HL-60/S4 treated with retinoic acid at 250 ng/mL for 4 days and 3 days (cell line): ENCODE results near the gene APEX1.
"Not testable (repeated sequence)": the region's sequence is repeated elsewhere in the genome, so short reads cannot be mapped to it uniquely, and the experiment has no call there.

ENCODE experiments used
- in situ Hi-C: fragments of 300-500 bp; cut with MboI; formaldehyde crosslinking; loops from 2 replicates; pipeline ENCODE4 v1.7.0; 2022; ENCODE audit warnings: low sequenced_read_pairs

Gene APEX1

DNA sequence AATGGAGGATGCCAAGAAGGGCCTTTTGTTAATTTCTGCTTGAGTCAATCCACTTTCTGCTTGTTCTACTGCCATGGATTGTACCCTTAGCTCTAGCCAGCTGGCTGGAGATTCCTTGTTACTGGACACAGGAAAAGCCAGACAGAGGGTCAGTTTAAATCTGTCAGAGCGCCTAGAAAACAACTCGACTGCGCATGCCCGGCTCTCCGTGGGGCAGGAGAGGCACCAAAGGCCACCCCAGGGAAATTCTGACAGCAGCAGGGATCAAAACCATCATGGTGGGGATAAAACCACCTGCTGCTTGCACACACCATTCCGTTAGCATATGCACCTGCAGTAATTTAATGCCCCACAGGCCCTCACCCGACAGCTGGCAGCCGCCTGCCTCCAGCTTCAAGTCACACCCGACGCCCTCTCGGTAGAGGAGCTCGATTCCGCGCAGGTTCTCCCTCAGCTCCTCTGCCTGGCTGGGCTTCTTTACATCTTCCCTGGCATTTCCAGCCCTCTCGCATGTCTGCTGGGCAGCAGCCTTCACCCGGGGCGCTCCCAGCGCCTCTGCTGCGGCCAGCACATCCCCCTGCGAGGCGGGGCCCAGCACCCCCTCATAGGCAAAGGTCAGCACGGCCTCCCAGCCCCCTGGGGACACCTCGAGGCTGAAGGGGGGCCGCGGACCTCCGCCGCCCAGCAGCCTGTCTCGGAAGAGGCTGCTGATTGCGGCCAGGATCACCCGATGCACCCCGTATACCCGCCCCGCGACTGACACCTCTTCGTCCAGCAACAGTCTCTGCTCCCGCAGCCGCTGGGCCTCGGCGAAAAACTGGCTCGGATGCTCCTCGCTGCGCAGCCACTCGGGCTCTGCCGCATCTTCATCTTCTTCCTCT is 20.1 kb upstream of the APEX1 start:
- in situ Hi-C loops, result no loop called here

DNA sequence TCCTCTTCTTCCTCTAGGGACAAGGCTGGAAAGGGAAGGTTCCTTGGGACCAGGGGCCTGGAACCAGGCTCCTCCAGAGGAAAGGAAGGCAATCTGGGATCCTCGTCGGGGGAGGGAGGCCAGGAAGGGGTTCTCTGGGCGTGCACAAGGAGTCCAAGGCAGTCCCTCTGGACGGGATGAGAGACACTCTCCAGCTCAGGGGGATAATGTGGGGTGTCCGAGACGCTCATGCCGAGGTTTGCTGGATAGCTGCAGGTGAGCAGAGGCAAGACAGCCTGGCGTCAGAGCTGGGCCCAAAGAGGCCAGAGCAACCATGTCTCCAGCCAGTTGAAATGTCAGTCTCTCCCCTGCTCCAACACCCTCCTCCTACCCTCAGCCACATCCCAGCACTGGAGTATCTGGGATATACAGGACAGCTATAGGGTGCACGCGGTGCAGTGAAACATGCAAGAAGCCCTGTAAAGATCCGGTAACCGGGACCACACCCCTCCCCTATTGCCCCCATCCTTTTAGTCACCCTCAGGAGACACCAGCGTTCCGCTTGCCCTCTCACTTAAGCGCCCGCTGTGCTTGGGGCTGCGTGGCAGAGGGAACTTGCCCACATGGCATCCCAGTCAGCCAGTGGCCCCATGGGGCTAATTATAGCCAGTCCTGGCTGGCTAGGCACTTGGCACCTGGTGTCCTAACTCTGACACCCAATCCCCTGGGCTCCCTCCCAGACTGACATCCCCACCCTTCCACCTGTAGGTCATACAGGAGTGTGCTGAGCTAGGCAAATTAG is 19.3 kb upstream of the APEX1 start, which contains the start of gene KLHL33:
Gene KLHL33 (minus strand): TSS at position 585 of the 781 bp plus-strand sequence. CDS start 355 bp downstream, at position 230.
- in situ Hi-C loops, result no loop called here

DNA sequence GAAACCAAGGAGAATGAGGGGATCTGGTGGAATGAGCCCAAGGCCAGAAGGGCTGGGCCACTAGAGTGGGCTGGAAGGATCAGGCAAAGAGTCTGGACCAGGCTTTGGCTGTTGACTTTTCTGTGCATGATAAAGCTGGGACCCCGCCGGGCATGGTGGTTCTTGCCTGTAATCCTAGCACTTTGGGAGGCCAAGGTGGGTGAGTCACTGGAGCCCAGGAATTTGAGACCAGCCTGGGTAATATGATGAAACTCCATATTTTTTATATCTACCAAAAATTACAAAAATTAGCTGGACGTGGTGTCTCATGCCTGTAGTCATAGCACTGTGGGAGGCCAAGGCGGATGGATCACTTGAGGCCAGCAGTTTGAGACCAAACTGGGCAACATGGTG is 18.7 kb upstream of the APEX1 start:
- in situ Hi-C loops, result no loop called here

DNA sequence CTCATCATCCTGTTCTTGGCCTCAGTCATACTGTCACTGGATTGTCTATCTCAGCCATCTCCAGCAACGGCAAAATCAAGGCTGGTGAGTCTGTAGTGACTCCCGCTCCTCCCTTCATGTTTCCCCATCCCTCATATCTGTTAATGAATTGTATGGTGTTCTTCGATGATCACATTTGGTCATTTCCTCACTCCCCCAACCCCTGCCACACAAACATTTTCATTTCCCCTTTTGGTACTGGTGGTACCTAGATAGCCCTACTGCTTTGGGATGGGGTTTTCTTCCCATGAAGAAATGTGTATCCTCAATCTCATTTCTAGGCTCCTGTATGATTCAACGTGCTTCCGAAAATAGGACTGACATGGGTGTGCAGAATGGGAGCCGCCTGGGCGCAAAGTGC is 16.4 kb upstream of the APEX1 start:
- in situ Hi-C loops, result no loop called here

DNA sequence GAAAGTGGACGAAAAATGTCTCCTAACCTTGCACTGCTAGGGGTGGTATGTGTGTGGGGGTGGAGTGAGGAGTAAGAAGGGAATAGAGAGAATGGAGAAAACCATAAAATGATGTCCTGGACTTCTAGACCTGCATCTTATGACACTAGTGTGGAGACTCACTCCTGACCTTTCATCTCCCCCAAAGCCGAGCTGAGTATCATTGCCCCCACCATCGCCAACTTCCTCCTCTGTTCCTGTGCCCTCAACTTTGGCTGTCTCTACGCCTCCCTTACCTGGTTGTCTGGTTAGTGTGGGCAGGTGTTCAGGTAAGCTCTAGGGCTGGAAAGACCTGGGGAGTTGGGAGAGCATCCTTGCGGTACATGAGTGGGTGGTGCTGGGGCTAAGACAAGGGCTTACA is 14.6 kb upstream of the APEX1 start:
- in situ Hi-C loops, result no loop called here

DNA sequence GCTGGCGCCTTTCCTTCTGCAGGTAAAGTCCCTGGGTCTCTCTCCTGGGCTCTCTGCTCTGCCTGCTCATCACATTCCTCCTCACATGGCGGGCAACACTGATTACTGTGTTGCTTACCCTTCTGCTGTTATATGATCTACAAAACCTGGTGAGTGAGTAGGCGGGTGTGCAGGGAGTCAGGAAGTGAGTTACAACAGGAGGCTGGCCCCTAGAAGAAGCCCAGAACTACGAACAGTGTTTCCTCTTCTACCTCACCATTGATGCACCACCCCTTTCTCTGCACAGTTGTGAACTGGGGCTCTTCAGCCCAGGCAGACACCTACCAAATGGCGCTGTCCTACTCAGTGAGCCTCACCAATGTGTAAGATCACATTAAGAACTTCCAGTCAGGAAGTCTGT is 14.1 kb upstream of the APEX1 start:
- in situ Hi-C loops, result no loop called here

DNA sequence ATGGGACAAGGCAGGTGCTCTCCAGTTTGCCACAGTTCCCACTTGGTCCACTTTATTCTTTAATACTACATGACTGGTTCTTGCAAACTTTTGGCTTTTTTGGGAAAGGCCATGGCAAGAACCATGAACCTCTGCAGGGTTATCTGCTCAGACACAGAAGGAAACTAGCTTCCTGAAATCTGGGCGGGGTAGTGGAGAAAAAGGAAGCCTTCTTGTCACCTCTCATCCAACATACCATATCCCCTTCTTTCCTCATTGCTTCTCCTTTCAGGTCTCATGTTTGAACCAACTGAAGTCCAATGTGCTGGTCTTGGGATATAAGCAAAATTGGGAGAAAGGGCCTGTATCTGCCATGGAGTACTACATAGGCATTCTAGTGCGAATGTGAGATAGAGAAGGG is 13.6 kb upstream of the APEX1 start:
- in situ Hi-C loops, result no loop called here

DNA sequence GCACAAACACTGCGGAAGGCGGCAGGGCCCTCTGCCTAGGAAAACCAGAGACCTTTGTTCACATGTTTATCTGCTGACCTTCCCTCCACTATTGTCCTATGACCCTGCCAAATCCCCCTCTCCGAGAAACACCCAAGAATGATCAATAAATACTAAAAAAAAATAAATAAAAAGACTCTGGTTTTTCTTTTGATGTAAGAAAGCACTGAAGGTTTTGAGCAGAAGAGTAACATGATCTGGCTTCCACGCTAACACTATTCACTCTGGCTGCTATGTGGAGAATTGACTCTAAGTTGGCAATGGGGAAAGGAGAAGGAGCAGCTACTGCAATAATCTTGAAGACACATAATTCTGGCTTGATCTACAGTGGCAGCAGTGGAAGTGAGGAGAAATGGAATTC is 11.4 kb upstream of the APEX1 start:
- in situ Hi-C loops, result not testable (repeated sequence)

DNA sequence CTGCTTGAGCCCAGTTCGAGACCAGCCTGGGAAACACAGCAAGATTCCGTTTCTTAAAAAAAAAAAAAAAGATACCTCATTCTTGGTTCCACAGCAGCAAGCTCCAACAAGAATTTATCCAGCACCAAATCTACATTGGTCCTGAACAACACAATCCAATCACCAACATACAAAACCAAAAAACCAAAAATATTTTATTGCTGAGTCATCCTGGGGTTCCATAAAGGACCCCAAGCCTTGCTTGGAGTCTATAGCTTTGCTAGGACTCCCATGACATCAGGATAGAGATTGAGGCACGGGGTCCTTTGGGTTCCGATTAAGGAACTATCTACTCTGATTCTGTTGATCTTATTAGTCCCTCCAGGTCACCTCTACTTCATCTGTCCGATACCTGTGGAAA is 8.1 kb upstream of the APEX1 start:
- in situ Hi-C loops, result no loop called here

DNA sequence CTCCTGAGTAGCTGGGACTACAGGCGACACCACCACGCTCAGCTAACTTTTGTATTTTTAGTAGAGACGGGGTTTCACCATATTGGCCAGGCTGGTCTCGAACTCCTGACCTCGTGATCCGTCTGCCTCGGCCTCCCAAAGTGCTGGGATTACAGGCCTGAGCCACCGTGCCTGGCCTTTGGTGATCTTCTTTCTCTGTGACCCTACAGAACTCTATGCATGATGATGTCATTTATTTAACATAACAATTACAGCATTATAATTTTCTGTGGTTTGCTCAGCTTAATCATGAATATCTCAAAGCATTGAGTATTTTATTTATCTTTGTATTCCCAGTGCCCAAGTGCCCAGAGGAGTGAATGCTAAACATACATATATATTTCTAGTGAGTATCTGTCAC is 2.2 kb upstream of the APEX1 start:
- in situ Hi-C loops, result not testable (repeated sequence)

DNA sequence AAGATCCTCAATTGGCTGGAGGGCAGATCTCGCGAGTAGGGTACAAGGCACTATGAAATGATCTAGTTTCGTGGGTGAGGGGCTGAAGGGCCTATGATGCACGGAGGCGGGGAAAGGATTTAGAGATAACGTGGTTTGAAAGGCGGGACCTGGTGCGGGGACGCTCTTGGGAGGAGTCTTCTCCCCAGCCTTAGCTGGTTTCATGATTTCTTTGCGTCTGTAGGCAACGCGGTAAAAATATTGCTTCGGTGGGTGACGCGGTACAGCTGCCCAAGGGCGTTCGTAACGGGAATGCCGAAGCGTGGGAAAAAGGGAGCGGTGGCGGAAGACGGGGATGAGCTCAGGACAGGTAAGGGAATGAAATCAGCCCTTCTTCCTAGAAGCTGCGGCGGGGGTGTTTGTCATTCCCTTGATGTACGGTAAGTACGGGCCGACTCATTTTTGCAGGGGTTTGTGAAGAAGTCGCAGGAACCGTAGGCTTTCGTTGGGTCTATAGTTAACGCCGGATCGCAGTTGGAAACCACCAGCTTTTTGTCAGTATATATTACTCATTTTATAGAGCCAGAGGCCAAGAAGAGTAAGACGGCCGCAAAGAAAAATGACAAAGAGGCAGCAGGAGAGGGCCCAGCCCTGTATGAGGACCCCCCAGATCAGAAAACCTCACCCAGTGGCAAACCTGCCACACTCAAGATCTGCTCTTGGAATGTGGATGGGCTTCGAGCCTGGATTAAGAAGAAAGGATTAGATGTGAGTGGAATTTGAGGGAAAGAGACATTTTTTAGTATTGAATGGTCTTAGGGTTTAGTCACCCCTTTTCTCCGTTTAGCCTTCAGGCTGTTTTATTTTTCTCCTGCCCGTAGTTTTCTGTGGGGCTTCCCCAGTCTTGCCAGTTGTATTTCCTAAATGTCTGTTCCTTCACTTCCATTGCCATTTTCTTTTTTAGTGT is 602 bp downstream of the APEX1 start:
- in situ Hi-C loops, result no loop called here

DNA sequence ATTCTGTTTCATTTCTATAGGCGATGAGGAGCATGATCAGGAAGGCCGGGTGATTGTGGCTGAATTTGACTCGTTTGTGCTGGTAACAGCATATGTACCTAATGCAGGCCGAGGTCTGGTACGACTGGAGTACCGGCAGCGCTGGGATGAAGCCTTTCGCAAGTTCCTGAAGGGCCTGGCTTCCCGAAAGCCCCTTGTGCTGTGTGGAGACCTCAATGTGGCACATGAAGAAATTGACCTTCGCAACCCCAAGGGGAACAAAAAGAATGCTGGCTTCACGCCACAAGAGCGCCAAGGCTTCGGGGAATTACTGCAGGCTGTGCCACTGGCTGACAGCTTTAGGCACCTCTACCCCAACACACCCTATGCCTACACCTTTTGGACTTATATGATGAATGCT is 1.9 kb downstream of the APEX1 start:
- in situ Hi-C loops, result no loop called here

DNA sequence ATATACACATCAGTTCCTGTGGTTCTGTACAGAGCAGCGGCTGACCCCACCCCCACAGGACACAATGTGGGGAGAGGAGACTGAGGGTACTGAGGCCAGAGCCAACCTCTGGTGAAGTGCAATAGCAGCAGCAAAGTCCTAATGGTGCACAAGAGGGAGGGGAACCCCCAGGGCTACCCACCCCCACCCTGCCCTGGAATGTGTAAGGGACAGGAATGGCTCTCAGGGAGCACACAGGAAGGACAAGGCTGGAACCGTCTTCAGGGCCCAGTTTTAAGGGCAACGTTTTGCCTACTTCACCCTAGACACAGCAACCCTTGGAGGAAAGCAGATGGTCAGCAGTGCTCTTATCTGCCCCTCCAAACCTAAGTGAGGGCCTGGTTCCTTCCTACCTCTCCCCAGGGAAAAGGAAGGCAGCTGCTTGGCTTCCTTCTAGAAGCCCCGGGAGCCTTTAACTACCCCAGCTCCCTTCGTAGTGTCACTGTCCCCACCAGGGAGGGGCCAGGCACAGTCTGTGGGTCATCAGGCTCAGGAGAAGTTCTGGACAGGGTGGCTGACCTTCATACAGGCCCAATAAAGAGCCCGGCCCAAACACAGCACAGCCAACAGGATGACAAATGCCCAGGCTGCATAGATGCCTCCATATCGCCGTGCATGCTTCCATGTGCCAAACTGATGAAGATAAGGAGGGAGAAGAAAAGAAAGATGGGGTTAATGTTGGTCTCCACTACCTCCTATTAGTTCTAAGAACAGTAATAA is 3.2 kb downstream of the APEX1 start:
- in situ Hi-C loops, result no loop called here

DNA sequence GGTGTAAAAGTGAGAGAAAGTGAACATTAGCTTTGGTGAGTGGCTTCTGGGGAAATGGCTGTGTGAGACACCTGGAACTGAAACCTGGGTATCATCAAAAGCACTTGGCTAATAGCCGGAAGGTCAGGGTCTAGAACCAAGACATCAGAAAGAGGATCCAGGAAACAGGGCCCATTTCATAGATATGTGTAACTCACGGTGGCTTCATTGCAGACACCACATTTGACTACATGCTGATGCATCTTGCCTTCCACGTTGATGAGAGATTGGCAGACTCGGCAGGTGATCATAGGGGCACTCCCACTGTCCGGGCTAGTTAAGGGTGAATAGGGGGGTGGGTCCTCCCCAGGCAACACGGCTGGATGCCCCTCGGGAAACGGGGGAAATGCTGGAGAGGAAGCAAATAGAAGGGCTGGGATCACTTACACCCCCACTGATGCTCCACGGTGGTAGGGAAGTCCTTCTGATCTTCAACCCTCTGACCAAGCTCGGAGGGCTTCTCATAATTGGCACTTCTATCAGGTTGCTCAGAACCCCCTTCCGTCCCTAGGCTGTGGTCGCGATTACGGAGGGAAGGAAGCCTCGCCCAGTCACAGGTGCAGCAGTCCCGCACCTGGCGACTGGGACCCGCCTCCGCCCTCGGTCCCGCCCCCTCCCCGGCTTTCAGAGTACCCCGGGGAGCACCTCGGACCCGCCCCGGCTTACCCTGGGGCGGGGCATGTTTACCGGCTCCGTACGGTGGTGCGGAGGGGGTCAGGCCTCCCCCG is 5.6 kb downstream of the APEX1 start:
- in situ Hi-C loops, result loop anchor here (5.0 kb wide), 1 partner anchor 43 kb away; no protein-coding TSS in a partner anchor

DNA sequence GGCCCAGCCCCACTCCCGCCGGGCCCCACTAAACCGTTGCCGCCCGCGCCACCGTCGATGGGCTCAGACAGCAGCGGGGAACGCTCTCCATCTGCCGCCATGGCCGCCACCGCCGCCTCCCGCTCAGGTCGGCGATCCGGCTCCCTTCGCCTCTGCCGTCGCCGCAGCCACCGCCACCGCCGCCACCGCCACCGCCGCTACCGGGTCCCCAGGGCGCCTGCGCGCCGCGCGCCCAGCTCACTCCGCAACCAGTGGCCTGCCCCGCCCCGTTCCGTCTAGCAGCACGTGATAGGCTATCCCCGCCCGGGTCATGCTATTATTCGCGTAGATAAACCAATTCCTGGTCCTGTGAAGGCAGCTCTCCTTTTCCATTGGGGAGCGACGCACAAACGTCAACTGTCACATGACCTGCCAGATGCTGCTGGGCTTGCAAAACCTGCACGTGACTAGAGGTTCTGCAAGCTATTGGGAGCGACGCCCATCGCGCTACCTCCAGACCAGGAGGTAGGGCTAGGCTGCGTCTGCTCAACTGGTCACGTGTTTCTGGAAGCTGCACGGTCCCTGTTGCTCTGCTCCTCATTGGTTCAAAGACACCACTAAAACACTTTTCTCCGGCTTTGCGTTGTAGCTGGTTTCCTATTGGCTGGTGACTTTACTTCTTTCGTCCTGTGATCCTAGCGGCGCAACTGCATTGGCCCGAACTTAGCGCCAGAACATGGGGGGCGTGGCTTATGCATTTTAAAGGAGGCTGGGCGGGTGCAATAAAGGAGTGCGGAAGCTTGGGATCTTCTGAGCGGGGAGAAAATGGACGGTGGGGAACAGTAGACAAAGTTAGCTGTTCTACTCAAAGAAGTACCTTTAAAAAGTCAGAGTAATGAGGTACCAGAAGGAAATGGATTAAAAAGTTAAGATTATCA is 6.5 kb downstream of the APEX1 start, which contains the start of gene PIP4P1:
Gene PIP4P1 (minus strand): TSS at position 210 of the 917 bp plus-strand sequence. CDS start 109 bp downstream, at position 101.
- in situ Hi-C loops, result loop anchor here (5.0 kb wide), 1 partner anchor 44 kb away; no protein-coding TSS in a partner anchor

DNA sequence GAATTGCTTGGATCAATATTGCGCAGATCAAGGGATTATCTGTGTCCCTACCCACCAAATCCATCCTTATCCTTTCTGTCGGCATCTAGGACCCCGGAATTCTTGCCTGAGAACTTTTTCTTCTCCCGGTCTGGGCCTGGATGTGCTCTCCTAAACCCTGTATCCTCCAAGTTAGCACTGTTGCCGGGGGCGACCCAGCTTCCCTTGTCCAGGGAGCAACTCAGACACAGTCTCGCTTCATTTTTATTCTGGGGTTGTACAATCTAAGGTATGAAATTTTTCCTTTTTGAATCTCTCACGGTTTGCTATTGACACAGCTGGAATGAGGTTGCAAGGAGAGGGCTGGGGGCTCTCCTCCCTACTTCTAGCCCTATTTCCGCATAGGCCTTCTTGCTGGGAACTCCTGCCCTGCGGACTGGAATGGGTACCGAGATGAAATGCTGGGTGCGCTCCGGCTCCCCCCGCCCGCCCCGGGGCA is 13.8 kb downstream of the APEX1 start:
- in situ Hi-C loops, result no loop called here

DNA sequence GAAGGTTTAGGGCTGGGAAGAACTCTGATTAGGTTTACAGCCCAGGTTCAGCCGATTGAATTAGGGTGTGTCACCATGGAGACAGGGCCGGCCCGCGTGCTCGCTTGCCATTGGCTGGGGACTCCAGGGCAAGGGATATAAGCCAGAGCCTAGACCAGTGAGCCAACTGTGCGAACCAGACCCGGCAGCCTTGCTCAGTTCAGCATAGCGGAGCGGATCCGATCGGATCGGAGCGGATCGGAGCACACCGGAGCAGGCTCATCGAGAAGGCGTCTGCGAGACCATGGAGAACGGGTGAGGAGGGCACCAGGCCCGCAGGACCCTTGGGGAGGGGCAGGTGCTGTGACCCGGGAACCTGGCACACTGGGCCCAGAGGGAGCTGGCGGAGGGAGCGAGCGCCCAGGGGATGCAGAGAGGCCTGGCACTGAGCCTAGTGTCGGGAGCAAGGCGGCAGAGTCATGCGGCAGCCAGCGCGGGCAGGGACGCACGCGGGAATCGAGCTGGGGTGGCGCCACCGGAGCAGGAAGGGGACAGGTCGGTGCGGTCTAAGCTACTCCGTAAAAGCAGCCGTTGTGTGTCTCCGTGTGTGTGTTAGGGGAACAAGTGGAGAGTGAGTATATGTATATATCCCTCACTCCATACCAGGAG is 14.3 kb downstream of the APEX1 start, which contains the start of gene PNP:
Gene PNP (plus strand): TSS at position 165 of the 648 bp plus-strand sequence. CDS start 119 bp downstream, at position 284.
- in situ Hi-C loops, result no loop called here
